ENCODE data around the gene EPO. TPM values are rescaled to one million over a fixed set of nuclear protein-coding genes. Genes with fewer than 3 reads are reported as not detected.

Gene EPO
- total and polyA plus RNA-seq, 2 of the 8 experiments (the other 6 are each of a cell fraction or from before 2014, with no cell fraction given) = 0.42 to 0.95 TPM

DNA sequence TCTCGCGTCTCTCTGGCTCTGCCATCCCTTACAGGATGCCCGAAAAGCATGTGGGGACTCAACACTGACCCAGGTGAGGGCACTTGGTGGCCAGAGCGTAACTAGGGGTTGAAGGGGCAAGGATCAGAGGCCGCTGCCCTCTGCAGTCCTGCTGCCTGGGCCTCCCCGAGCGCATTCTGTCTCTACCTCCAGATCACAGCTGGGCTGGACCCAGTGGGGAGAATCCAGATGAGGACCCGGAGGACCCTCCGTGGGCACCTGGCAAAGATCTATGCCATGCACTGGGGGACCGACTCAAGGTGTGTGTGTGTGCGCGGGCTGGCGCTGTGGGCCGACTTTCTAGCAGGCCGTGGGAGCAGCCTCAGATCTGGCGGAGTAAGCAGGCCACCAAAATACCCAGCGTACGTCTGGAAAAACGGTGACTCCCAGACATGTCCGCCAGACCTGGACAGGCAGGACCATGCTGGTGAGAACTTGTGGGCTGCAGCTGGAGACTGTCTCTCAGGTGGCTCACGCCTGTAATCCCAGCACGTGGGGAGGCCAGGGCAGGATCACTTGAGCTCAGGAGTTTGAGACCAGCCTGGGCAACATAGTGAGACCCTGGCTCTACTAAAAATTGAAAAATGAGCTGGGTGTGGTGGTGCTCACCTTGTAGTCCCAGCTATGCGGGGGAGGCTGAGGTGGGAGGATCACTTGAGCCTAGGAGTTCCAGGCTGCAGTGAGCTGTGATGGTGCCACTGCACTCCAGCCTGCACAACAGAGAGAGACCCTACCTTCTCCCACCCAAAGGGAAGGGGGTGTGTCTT lies 43.6 kb upstream of the EPO start:
- peak overlapping the region; percentile 58 to 87 for H3K4me2 ChIP-seq (ENCODE audit: insufficient read depth in 1 of 2, low read depth in 2 of 2, low read length in 2 of 2)
- H4K5ac ChIP-seq (ENCODE audit: insufficient read length, low read depth, low read length) = no peak overlapping the region
- no peak overlapping the region for H2BK15ac ChIP-seq (ENCODE audit: low read length)
- H4K91ac ChIP-seq (replicated peaks; ENCODE audit: insufficient read length, low read length) = no peak overlapping the region
- no peak for DNase-seq (ENCODE audit: low read depth in 1 of 2, low spot score in 2 of 2)
- H3K36me3 ChIP-seq (ENCODE audit: control insufficient read depth in 2 of 4, insufficient read depth in 4 of 4, low read length in 3 of 4) = peaks cover 3 to 50% (median 21%) of the 10 kb centered on the region in 4 experiments; a peak in 7 of 8 replicates
- no peak overlapping the region for H2BK120ac ChIP-seq (replicated peaks; ENCODE audit: low read depth, low read length)
- H2BK12ac ChIP-seq (ENCODE audit: low read depth, low read length) = no peak overlapping the region
- H3K9me3 ChIP-seq (ENCODE audit: insufficient read depth in 2 of 2, low read depth in 1 of 2, low read length in 1 of 2) = no peaks in the 10 kb centered on the region
- H3K79me2 ChIP-seq (ENCODE audit: control insufficient read depth in 1 of 2, insufficient read depth in 2 of 2, low read length in 2 of 2) = no peaks in the 10 kb centered on the region
- no peak overlapping the region for H3K4ac ChIP-seq (replicated peaks; ENCODE audit: insufficient read length, low read depth, low read length)
- no peak overlapping the region for H3K23ac ChIP-seq (ENCODE audit: insufficient read length)
- peaks cover 3% of the 10 kb centered on the region for H3K79me1 ChIP-seq (ENCODE audit: low read depth, low read length)
- peak overlapping the region in 1 of 4 experiments; percentile 44; a peak in 3 of 7 replicates for H3K9ac ChIP-seq (replicated peaks in 1 of 4; ENCODE audit: extremely low read depth in 1 of 4, low read depth in 3 of 4, low read length in 3 of 4)
- no peak overlapping the region for H3K18ac ChIP-seq (ENCODE audit: extremely low read depth, low read length)
- no peak for FAIRE-seq
- 96% methylated on average over 22 of the region's 23 CpGs; no CpG with 5 or more reads in 1 of the 2 experiments for WGBS, 2 experiments (ENCODE audit: extremely low coverage in 1 of 2, insufficient coverage in 1 of 2, insufficient read length in 1 of 2, insufficient replicate concordance in 2 of 2, low coverage in 1 of 2, low lambda C conversion rate in 2 of 2, missing lambda C conversion rate in 1 of 2)
- peaks cover 0 to 8% (median 6%) of the 10 kb centered on the region in 4 experiments; a peak in 4 of 7 replicates for H3K27me3 ChIP-seq (replicated peaks in 1 of 4; ENCODE audit: control insufficient read depth in 3 of 4, extremely low read depth in 1 of 4, insufficient read depth in 3 of 4, low read length in 3 of 4)
- no peak for TF ChIP-seq ASH2L (IDR thresholded peaks at IDR 0.05; ENCODE audit: low read length)
- TF ChIP-seq POLR2A (IDR thresholded peaks at IDR 0.05; ENCODE audit: control extremely low read depth in 1 of 2, low read depth in 2 of 2, low read length in 2 of 2) = 0 out of 3 replicates have a peak, but pooled peaks of 1 of the 2 experiments have one; percentile 8
- no peak for TF ChIP-seq CEBPB (IDR thresholded peaks at IDR 0.05; ENCODE audit: low read depth, low read length)
- no peak for TF ChIP-seq SAP30 (IDR thresholded peaks at IDR 0.05; ENCODE audit: insufficient read depth, insufficient replicate concordance, low read length)
- peak overlapping the region; percentile 78; the same call in 1 of the 2 replicates for H4K8ac ChIP-seq (ENCODE audit: extremely low read depth, insufficient read depth, low read length)
- no peak overlapping the region for H2AFZ ChIP-seq (ENCODE audit: low read length)
- H3K4me3 ChIP-seq (ENCODE audit: extremely low read depth in 1 of 4, insufficient read depth in 2 of 4, low read depth in 3 of 4, low read length in 4 of 4) = peak overlapping the region in 3 of 4 experiments; percentile 18 to 99 (median 79); a peak in 5 of 8 replicates
- POLR2A ChIA-PET (ENCODE audit: partially characterized antibody) = interaction anchor here (0.6 to 10.3 kb wide), 20 partner anchors 13 to 198 kb away, joined by 3 to 257 read pairs (median 3); partner anchors contain the start of genes EPO, FBXO24, GIGYF1 and PCOLCE
- CTCF ChIA-PET (ENCODE audit: partially characterized antibody) = interaction anchor here (1.2 to 20.7 kb wide), 7 partner anchors 9 to 63 kb away, joined by 3 to 254 read pairs (median 7); partner anchors contain the start of genes GIGYF1 and POP7
- H2BK5ac ChIP-seq (ENCODE audit: low read depth, low read length) = no peak overlapping the region
- peaks cover 0 to 7% (median 4%) of the 10 kb centered on the region in 4 experiments; a peak in 6 of 7 replicates for H3K4me1 ChIP-seq (replicated peaks in 1 of 4; ENCODE audit: control insufficient read depth in 3 of 4, insufficient read depth in 4 of 4, low read length in 3 of 4)
- H3K14ac ChIP-seq (ENCODE audit: insufficient read length) = no peak overlapping the region
- peak overlapping the region; percentile 94; the same call in 1 of the 2 replicates for H2AK5ac ChIP-seq (ENCODE audit: low read depth, low read length)
- H4K20me1 ChIP-seq (replicated peaks in 1 of 2; ENCODE audit: control insufficient read depth in 1 of 2, insufficient read depth in 2 of 2, low read length in 2 of 2) = peaks cover 13 to 25% of the 10 kb centered on the region in 2 experiments
- H3K27ac ChIP-seq (ENCODE audit: low read depth, low read length) = no peak overlapping the region
- H3K56ac ChIP-seq (replicated peaks; ENCODE audit: insufficient read length, low read depth, low read length) = no peak overlapping the region
- H3K23me2 ChIP-seq (ENCODE audit: low read depth, low read length) = peaks cover 11% of the 10 kb centered on the region; the same call in 1 of the 2 replicates
- H2BK20ac ChIP-seq (ENCODE audit: low read length) = no peak overlapping the region

All from H1 (cell line).